GM18499 (cell line): ENCODE data around the gene NCR3LG1.

Source experiments
- ATAC-seq: cut with Tn5 transposase; IDR thresholded peaks from one replicate; pipeline ENCODE4 v1.9.1; 2021; ENCODE audit warnings: moderate number of reproducible peaks; ENCODE audit not compliant: insufficient read depth, unreplicated experiment

Gene NCR3LG1

GRCh38 chr11:17369684-17370243, 18.2 kb downstream of the NCR3LG1 start:
- no peak for ATAC-seq

- ATAC-seq: no peak
These were observed 20.0 kb downstream of the NCR3LG1 start for GRCh38 chr11:17371614-17372013.

- ATAC-seq: no peak
These were observed 23.9 kb downstream of the NCR3LG1 start for GRCh38 chr11:17375547-17375946.

DNA sequence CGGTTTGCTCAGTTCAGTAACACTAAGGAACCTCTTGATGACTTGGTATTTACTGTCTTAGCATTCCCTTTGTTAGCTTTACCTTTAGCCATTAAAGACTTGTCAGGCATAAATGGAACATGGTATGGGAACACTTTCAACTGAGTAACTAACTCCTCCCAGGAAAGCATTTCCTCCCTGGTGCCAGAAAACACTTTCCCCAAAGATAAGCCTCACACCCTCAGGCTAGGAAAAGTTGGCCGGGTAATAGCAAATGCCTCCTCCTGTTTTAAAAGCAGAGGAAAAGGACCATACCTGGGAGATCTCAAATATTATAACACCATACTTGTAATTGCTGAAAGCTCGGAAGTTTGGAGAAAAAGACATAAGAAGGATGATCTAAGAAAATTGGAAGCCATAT, 24.9 kb downstream of the NCR3LG1 start:
- ATAC-seq: no peak

GRCh38 chr11:17378655-17379054, 27.1 kb downstream of the NCR3LG1 start:
- ATAC-seq: no peak

DNA sequence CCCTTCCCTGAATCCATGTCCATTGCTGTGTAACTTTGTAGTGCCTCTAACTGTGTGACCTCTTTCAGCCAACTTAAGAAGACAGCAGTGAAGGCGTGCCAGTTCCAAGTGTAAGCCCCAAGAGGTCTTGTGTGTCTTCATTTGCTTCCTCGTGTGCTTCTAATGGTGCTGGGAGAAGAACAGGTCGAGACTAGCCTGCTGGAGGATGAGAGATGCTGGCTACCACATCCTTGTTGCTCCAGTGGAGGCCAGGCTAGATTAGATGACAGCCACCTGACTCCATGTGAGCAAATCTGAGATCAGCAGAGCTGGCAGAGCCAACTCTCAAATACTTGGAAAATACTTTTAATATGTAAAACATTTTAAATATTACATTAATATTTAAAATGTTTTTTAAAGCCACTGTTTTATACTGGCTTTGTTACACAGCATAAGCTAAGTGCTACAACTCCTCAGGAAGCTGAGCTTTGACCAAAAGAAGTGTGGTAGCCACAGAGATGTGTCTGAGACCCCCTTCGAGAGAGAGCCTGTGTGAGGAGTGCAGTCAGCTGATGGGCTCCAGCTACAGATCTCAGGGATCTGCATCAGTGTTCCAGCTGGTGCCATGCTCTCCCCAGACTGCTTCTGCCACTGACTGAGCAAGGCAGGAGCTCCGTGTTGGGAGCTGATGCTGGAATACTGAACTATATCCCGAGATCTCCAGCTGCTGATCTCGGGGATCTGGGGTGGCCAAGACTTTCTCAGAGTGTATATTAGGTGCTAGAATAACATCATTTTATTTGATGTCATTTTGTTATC, 28.0 kb downstream of the NCR3LG1 start:
- no peak for ATAC-seq

DNA sequence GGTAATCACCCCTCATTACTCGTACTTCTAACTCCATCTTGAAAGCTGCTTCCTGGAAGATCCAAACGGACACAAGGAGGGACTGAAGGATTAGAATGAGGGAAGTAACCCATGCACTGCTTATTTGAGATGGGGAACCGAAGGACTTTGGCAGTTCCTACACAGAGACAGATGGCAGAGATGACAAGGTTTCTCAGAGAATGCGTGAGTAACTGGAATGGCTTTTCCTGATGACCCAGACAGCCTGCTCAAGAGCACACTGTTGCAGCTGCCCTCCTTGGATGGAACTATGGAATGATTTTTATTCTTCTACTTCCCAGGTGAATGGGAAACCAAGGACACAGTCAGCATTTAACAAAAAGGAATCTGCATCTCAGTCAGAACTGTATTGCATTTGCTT, 29.6 kb downstream of the NCR3LG1 start:
- ATAC-seq: no peak

GRCh38 chr11:17382046-17382728, 30.6 kb downstream of the NCR3LG1 start:
- no peak for ATAC-seq

DNA sequence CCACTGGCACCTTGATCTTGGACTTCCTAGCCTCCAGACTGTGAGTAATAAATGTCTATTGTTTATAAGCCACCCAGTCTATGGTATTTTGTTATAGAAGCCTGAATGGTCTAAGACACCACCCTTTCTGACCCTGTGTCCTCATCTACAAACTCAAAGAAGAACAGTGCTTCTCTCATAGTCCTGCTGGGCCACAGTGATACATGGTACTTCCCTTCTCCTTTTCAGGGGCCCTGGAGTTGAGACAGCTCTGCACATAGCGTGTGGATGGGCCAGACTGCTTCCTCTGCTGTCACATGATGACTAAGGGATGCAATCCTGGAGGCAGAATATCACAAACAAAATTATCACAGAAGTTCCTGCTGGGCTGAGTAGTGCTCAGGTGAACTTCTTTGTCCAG, 31.9 kb downstream of the NCR3LG1 start:
- no peak for ATAC-seq

DNA sequence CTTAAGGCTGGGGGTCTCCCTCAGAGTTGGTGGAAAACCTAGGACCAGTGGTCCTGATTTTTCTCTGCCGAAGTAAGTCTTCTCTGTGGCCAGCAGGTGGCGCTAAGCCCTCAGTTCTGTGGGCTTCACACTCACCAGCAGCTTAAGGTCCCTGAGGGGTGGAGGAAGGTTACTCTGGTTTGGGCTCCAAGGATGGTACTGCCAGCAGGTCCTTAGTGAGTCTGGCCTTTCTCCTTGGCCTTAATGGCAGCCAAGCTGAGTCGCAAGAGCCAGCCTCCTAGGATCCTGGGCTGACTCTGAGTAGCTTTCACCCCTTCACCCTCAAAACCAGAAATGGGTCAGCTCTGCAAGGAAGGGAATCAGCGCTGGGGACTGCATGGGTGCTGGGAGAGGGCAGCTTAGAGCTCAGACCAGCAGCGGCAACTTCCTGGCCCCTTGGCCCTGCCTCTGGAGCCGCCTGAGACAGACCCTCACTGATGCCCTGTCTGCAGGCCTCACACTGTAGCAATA, 32.5 kb downstream of the NCR3LG1 start:
- no peak for ATAC-seq

- ATAC-seq: no peak
These were observed 33.9 kb downstream of the NCR3LG1 start for GRCh38 chr11:17385492-17385891.

DNA sequence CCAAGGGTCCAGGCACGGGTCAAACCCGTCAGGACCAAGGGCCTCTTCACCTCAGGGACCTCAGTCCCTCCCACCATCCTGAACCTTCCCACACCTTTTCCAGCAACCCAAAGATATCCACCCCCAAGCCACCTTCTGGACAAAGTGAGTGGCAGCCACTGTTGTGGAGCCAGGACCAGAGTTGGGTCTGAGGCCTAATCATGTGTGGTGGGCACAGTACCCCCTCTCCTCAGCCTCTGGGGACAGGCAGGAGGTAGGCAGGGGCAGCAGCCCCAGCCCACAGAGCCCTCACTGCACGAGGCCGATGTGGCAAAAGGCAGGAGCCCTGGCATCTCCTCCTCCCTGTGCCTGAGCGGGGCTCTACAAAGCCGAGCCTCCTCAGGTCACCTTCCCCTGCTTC, 34.3 kb downstream of the NCR3LG1 start:
- ATAC-seq: no peak

GRCh38 chr11:17386331-17387084, 34.9 kb downstream of the NCR3LG1 start:
- ATAC-seq: no peak

- ATAC-seq: no peak
These were observed 35.7 kb downstream of the NCR3LG1 start for GRCh38 chr11:17387254-17387653.

DNA sequence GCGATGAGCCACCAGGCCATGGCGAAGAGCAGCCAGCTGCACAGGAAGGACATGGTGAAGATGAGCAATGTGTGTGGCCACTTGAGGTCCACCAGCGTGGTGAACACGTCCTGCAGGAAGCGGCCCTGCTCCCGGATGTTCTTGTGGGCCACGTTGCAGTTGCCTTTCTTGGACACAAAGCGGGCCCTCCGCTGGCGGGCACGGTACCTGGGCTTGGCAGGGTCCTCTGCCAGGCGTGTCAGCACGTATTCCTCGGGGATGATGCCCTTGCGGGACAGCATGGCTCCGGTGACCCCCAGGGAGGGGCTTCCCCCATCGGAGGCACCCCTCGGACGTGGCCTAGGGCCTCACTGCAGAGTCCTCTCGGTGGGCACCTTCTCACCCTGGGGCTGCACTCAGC, 36.2 kb downstream of the NCR3LG1 start:
- no peak for ATAC-seq

- no peak for ATAC-seq
These were observed 37.1 kb downstream of the NCR3LG1 start, which contains the start of gene KCNJ11 for GRCh38 chr11:17388609-17389210. Gene KCNJ11 (minus strand): TSS chr11:17388659. CDS start chr11:17388091, 568 bp downstream.

- no peak for ATAC-seq
These were observed 37.8 kb downstream of the NCR3LG1 start for GRCh38 chr11:17389211-17389956.

- no peak for ATAC-seq
These were observed 38.5 kb downstream of the NCR3LG1 start for GRCh38 chr11:17389957-17390649.
